Measurements from ENCODE around the gene SCAF8. TPM values are rescaled to one million over a fixed set of nuclear protein-coding genes. Genes with fewer than 3 reads are reported as not detected.

Gene SCAF8
- total and polyA plus RNA-seq, 5 experiments from 2014 or later: 11.0 to 67.1 (median 17.4) TPM

Small RNA genes lying within 50 kb of the gene (microRNA-seq; reads per million reads assigned to microRNA genes)
- gene MIR1273C (ENCODE audit: borderline microRNAs expressed): not detected

Other genes starting within 250 kb of the SCAF8 start
- not detected for gene CNKSR3, start 222.7 kb upstream of the SCAF8 start, total RNA-seq
- under 1 TPM in 1 of 3 donors, not detected in 2; 0.01 TPM for gene CNKSR3, start 222.7 kb upstream of the SCAF8 start, polyA plus RNA-seq